Esophagus muscularis mucosa (tissue), 3 donors: ENCODE results near the gene AVL9.

Experiments used
- POLR2A ChIP-seq: fragments of 450-650 bp; IDR thresholded peaks from one replicate; pipeline ENCODE4 v1.6.1; 2017; ENCODE audit warnings: antibody characterized with exemption, moderate library complexity, mild to moderate bottlenecking, low read depth
- TF ChIP-seq, protein P1 (sequence below), 3 experiments: fragments of 200-600 bp in 2 of 3; fragments of 450-650 bp in 1 of 3; sonication (generic) in 2 of 3; IDR thresholded peaks; one replicate each; pipeline ENCODE4 v1.5.1; 2017 to 2019; ENCODE audit warnings: antibody characterized with exemption in 3 of 3, mild to moderate bottlenecking in 2 of 3, moderate library complexity in 1 of 3

DNA sequence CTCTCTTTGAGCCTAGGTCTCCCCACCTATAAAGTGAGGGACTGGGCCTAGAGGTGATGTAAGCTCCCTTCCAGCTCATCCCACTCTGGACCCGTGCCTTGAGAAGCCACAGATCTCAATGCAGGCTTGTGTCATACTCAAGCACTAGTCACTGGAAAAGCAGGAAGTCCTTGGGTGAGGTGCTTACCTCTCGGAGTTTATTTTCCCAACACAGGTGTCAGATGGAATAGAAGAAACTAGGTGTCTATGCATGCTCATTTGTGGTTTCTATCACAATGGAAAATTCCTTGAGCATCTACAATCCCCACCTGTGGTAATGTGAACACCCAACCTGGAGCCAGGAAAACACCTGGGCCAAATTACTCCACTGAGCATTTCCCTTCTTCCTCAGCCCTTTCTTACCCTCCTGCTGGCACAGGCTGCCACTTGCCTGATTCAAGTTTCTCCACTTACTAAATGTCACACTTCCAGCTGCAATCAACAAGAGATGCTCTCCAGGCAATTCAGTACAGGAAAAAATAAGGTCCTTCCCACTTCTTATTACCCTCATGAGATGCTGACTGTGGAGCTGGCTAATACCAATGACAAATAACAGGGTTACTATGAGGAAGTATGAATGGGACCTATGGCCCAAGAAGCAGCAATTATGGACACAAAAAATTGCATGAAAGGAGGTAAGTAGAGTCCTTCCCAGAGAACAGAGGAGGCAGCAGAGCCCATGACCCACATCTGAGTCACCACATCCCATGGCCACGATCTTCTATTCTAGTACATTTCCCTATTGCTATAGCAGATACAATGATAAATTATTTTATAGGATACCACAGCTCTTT is 18.3 kb upstream of the AVL9 start:
- TF ChIP-seq, protein P1, sequence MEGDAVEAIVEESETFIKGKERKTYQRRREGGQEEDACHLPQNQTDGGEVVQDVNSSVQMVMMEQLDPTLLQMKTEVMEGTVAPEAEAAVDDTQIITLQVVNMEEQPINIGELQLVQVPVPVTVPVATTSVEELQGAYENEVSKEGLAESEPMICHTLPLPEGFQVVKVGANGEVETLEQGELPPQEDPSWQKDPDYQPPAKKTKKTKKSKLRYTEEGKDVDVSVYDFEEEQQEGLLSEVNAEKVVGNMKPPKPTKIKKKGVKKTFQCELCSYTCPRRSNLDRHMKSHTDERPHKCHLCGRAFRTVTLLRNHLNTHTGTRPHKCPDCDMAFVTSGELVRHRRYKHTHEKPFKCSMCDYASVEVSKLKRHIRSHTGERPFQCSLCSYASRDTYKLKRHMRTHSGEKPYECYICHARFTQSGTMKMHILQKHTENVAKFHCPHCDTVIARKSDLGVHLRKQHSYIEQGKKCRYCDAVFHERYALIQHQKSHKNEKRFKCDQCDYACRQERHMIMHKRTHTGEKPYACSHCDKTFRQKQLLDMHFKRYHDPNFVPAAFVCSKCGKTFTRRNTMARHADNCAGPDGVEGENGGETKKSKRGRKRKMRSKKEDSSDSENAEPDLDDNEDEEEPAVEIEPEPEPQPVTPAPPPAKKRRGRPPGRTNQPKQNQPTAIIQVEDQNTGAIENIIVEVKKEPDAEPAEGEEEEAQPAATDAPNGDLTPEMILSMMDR (IDR thresholded peaks at IDR 0.05) = no peak
- TF ChIP-seq POLR2A = no peak
